ENCODE data around the gene TSPAN11.

Gene TSPAN11

DNA sequence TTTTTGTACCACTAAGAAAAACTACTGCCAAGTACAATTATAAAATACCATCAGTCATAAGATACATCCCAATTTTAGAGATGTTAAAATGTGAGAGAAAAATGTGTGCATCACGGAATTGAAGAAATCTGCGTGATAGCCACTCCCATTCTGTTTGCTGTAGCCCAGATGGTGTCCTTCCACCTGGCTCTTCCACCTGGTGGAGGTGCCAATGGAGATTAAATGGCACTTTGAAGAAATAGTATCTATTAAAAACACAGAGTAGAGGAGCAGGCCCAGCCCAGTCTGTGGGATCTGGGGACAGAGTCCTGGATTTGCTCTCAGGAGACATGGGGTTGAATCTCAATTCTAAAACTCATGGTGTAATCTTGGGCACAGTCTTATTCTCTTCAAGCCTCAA is 35.5 kb downstream of the TSPAN11 start:
- no peak for DNase-seq

DNA sequence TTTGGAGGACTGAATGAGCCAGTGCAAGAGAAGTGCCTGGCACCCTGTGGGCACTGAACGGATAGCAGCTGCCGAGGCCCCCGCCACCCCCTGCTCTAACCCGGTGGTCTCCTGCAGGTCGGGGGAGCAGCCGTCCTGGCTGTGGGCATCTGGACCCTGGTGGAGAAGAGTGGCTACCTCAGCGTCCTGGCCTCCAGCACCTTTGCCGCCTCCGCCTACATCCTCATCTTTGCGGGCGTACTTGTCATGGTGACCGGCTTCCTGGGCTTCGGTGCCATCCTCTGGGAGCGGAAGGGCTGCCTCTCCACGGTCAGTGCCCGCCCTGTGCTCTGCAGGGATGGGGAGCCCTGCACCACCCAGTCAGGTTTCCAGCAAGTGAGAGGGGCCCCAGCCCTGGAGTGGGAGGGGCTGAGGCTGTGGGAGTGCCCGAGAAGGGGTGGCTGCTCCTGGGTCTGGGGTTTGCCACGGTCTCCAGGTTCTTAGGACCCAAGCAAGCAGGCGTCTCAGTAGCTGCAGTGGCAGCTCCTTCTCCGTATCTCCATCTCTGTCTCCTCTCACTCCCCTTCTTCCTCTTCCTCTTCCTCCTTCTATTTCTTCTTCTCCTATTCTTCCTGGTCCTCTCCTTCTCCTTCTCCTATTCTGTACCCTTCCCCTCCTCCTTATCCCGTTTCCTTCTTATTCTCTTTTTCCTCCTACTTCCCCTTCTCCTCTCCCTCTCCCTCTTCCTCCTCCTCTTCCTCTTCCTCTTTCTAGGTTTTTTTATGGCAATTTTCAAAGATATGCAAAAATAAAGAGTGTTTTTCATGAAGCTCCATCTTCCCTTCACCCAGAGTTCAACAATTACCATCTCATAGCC is 37.4 kb downstream of the TSPAN11 start:
- DNase-seq = no peak

DNA sequence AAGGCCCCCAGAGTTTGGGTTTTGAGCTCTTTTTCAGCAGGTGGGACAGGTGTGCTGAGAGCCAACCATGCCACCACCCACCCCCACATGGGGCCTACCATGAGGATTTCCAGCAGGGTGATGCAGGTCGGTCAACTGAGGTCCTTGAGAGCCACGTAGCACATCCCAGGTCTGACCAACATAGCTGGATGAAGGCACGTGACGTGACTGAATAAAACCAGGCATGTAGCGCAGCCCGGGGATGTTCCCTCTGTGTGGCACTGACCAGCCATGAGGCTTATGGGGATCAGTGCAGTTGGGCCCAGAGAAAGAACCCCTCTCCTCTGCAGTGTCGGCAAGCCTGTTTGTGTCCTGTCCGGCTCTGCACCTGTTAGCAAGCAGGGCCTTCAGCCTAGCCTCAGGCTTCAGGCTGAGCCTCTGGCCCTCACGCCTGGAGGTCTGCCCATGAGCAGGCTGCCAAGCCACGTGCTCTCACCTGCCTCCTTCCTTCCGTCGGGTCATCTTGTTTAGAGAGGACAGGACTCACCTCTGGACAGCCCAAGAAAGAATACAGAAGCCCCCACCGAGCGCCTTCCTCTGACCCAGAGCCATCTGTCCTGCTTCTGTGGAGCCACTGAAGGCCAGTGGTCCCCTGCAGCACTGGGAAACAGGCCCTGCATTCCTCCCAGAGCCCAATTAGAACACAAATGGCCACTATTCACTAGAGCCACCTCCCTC is 38.5 kb downstream of the TSPAN11 start:
- no peak for DNase-seq

DNA sequence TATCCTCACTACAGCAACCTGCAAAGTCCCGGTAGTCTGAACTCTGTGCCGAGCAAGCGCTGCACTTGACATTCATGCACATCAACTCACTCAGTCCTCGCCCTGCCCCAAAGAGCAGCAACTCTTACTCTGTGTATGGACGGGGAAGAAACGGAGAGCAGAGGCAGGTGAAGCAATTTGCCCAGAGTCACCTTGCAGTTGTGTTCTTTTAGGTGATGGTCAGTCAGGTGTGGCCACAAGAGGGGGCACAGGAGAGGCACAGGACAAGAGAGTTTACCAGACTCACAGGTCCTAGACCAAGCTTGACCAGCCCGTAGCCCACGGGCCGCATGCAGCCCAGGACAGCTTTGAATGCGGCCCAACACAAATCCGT is 39.1 kb downstream of the TSPAN11 start:
- no peak for DNase-seq

GRCh38 chr12:30967026-30967425 is 40.5 kb downstream of the TSPAN11 start:
- DNase-seq = peak; percentile 82 to 83

- no peak for DNase-seq
These were observed 41.7 kb downstream of the TSPAN11 start for GRCh38 chr12:30968211-30968610.

GRCh38 chr12:30969006-30969405 is 42.5 kb downstream of the TSPAN11 start:
- DNase-seq = no peak

DNA sequence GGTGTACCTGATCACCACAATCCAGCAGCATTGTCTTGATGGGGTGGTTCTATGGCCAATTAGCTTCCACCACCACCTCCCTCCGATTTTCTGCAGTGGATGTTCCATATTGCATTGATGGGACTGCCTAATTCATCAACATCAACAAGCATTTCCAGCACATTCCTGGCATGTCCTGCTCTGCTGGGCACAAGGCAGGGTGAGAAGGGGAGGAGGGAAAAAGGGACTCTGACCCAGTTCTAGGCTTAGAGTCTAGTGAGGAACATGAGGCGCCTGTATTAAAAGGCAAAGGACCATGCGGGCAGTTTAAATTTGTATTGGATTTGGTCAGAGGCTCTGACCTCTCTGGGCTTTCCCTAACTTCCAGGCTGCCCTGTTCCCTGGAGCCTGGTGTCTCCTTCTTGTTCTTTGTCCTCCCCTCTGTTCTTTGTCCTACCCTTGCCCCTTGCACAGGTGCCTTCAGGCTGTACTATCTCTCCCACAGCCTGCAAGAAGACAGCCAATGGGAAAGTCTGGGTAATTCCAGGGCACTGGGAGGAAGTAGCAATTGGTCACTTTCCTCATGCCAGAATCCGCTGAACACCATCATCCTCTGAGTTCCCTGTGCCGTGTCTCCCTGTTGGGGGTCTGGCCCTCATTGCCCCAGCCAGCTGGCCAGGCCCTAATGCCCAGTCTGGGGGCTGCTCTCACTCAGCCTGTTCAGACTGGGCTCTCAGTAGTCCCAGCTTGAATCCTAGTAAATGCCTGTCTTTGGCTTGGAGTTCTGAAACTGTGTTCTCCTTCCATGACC is 43.3 kb downstream of the TSPAN11 start:
- DNase-seq = no peak

DNA sequence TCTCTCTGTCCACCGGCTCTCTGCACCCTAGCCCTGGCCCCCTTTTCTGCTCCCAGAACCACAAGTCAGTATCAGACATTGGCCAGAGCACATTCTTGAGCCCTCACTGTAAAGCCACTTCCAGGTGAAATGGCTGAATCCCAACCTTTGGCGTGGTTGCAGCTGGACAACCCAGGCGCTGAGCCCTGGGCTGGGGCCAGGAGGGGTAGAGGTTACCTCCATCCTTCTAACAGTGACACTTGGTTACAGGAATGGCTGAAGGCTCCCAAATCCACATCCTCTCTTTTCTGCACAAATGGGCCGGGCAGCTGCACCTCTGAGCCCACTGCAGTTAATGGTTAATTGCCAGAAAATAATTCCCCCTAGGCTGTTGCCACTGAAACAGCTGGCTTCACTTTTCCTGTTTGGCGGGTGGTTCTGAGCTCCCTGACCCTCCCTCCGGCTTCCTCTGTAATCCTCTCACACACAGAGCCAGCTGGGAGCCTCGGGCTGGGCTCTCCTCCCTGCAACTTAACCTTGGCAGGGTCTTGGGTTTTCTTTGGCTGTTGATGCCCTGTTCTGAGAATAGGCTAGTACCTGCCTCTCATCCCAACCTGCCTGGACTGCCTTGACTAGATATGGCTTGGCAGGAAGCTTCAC is 44.1 kb downstream of the TSPAN11 start:
- peak; percentile 89 to 91 for DNase-seq

DNA sequence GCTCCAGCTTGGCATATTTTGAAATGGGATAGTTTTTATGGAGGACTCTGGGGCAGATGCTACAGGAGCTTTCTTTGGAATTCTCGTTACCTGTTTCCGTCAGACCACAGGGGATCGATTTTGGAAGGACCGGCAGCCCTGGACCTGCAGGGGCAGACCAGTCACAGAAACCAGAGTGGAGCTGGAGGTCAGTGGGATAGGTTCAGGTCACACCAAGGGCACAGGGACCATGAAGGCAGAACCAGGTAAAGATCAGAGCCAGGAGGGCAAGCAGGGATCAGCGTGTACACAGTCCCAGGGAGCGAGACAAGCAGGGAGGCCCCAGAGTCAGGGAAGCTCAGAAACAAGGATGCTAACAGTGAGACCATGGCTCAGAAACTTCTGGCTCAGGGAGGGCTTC is 45.5 kb downstream of the TSPAN11 start:
- no peak for DNase-seq

- no peak for DNase-seq
These were observed 46.6 kb downstream of the TSPAN11 start for GRCh38 chr12:30973175-30973574.

DNA sequence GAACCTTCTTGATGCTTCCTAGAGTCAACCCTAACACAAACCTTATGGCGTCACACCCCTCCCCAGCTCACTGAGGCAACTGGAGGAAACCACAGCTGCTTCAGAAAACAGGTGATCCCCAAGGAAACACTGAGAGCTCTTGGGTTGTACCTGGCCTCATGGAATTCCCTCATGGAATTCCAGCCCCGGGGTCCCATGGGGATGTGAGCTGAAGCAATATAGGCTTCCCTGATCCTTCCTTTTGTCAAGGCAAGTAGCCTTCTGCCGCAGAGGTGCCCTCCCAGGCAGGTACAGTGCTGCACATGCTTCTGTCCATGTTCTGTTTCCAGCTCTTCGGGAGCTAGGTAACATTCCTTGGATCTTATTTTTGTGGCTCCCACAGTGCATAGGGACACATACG is 47.3 kb downstream of the TSPAN11 start:
- no peak for DNase-seq

DNA sequence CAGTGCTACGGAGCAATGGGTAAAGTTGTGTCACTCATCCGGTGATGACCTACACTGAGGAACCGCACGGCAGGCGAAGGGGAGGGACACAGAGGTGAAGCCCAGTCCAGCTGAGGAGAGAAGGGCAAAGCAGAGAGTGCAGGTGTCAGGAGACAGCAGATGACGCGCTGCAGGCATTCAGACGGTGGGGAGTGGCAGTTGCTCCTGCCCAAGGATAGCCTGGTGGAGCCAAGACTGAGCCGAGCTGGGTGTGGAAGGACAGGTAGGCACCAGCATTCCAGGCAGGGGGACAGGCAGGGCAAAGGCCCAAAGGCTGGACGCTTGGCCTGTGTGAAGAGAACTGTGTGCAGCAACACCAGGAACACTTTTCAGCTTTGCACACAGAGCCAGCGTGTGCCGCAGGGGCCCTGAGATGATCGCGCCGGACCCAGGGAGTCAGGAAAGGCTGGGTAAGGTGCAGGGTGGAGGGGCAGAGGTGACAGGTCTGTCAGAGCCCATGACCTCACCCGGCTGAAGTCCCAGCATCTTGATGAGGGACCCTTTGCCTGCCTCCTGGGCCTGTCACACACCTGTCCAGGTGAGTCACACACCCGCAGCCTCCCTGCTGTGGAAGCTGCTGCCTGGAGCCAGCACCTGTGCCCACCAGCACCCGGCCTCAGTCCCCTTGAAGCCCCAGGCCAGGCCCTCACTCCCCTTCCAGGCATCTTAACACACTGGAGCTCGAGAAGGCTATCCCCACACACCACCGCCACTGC is 48.4 kb downstream of the TSPAN11 start:
- DNase-seq = no peak

- DNase-seq = no peak
These were observed 49.0 kb downstream of the TSPAN11 start for GRCh38 chr12:30975581-30975980.

DNA sequence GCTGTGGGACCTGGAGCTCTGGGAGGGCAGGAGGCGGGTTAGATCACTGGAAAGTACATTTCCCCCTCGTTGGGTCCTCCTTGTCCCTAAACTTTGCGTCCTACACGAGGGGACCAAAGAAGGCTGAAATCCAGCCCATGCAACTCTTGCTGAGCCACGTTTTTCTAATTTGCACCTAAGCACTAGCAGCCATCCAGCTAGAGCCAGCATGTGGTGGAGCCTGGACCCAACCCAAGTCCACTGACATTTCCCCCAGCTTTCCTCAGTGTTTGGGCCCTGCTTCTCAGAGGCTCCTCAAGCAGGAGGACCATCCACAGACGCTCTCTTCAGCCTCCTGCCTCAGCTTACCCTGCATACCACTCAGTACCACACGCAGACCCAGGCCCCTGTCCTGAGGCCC is 49.7 kb downstream of the TSPAN11 start:
- DNase-seq = no peak

GRCh38 chr12:30977124-30977523 is 50.6 kb downstream of the TSPAN11 start:
- peak in 1 of 2 experiments; percentile 10 for DNase-seq

GRCh38 chr12:30977537-30978349 is 51.2 kb downstream of the TSPAN11 start:
- DNase-seq = no peak

DNA sequence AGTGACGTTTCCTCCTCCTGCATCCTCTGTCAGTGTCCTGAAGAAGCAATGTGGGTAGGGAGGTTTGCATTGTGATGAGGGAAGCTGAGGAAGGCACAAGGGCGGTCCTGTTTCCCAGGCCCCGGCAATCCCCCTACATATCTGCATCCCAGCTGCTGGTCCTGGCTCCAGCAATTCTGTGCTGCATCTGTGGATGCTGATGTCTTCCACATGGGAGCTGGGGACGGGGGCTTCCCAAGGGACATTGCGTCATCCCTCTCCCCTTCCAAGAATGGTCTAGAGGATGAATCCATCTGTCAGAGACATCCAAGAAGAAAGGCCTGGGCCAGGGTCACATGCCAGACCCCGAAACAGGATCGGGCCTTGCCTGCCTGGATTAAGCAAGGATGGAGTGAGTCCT is 52.1 kb downstream of the TSPAN11 start:
- DNase-seq = no peak

DNA sequence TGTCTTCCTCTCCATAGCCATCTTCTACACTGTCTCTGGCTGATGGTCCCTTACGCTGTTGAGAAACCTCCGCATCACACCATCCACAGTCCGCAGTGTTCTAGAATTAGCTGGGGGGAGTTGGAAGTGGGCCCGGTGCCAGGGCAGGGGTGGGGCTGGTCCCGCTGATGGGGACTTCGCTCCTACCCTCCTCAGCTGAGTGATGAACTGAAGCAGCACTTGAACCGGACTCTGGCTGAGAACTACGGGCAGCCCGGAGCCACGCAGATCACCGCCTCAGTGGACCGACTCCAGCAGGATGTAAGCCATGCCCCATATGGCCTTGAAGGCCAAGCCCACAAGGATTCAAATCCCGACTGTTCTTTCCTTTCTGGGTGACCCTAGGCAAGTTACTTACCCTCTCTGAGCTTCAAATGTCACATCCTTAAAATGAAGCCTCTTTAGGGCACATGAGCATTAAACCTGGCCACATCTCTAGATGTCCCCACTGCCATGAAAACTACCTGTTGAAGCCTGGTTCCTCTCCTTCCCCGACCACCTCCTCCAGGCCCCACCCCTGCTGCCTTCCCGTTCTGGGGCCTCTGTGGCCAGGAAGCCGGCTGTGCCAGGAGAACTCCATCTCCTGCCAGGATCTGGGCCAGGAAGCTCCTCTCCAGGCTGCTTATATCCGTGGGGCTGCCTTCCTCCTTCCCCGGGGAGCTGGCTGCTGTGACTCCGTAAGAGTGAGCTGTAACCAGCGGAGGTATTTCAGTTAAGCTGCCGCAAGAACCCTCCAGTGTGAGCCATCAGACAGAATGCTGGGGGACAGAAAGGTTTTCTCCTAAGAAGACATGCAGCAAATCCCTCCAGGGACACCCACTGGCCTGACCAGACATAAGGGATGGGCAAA is 53.1 kb downstream of the TSPAN11 start:
- no peak for DNase-seq

GRCh38 chr12:30980955-30981662 is 54.6 kb downstream of the TSPAN11 start:
- DNase-seq = no peak

Measured in NCI-H524 (cell line).